ENCODE data around the gene KIRREL1. TPM values are rescaled to one million over a fixed set of nuclear protein-coding genes. Genes with fewer than 3 reads are reported as not detected.

KIRREL1 gene
- total RNA-seq, 2 donors from 2014 or later = 5.8 to 12.8 TPM

GRCh38 chr1:158053276-158053675 is 59.8 kb downstream of the KIRREL1 start:
- no peaks in the 10 kb centered on the region for H3K27me3 ChIP-seq
- no peak for DNase-seq
- no peak overlapping the region for H3K27ac ChIP-seq
- H3K4me1 ChIP-seq = no peaks in the 10 kb centered on the region
- no peaks in the 10 kb centered on the region for H3K9me3 ChIP-seq
- intact Hi-C loops (cut with DNase I) = no loop called here
- no peak overlapping the region for H3K4me3 ChIP-seq
- no peak overlapping the region for H3K9ac ChIP-seq (ENCODE audit: low read depth in 2 of 2, low read length in 2 of 2)
- TF ChIP-seq CTCF (IDR thresholded peaks at IDR 0.05) = no peak
- no peaks in the 10 kb centered on the region for H3K36me3 ChIP-seq

GRCh38 chr1:158054721-158055120 is 61.3 kb downstream of the KIRREL1 start:
- Histone ChIP-seq H3K27ac (no peak overlapping the region), H3K9me3 (no peaks in the 10 kb centered on the region), H3K9ac (ENCODE audit: low read depth in 2 of 2, low read length in 2 of 2) (no peak overlapping the region), H3K4me1 (no peaks in the 10 kb centered on the region), H3K27me3 (no peaks in the 10 kb centered on the region), H3K36me3 (no peaks in the 10 kb centered on the region), H3K4me3 (no peak overlapping the region)
- intact Hi-C loops (cut with DNase I) = no loop called here
- no peak for DNase-seq
- no peak for TF ChIP-seq CTCF (IDR thresholded peaks at IDR 0.05)

- Histone ChIP-seq H3K4me3 (no peak overlapping the region), H3K4me1 (no peaks in the 10 kb centered on the region), H3K9ac (ENCODE audit: low read depth in 2 of 2, low read length in 2 of 2) (no peak overlapping the region), H3K9me3 (no peaks in the 10 kb centered on the region), H3K27ac (no peak overlapping the region), H3K36me3 (no peaks in the 10 kb centered on the region), H3K27me3 (no peaks in the 10 kb centered on the region)
- intact Hi-C loops (cut with DNase I) = no loop called here
- no peak for TF ChIP-seq CTCF (IDR thresholded peaks at IDR 0.05)
- no peak for DNase-seq
Observed at GRCh38 chr1:158055854-158056253, 62.4 kb downstream of the KIRREL1 start.

- no peak overlapping the region for H3K27ac ChIP-seq
- no peaks in the 10 kb centered on the region for H3K4me1 ChIP-seq
- H3K36me3 ChIP-seq = no peaks in the 10 kb centered on the region
- TF ChIP-seq CTCF (IDR thresholded peaks at IDR 0.05) = no peak
- DNase-seq = no peak
- H3K4me3 ChIP-seq = no peak overlapping the region
- no peak overlapping the region for H3K9ac ChIP-seq (ENCODE audit: low read depth in 2 of 2, low read length in 2 of 2)
- intact Hi-C loops (cut with DNase I) = no loop called here
- no peaks in the 10 kb centered on the region for H3K9me3 ChIP-seq
- H3K27me3 ChIP-seq = no peaks in the 10 kb centered on the region
Observed at GRCh38 chr1:158056498-158056897, 63.1 kb downstream of the KIRREL1 start.

GRCh38 chr1:158058237-158058985 is 65.0 kb downstream of the KIRREL1 start:
- no peaks in the 10 kb centered on the region for H3K4me1 ChIP-seq
- TF ChIP-seq CTCF (IDR thresholded peaks at IDR 0.05) = no peak
- H3K9ac ChIP-seq (ENCODE audit: low read depth in 2 of 2, low read length in 2 of 2) = no peak overlapping the region
- H3K9me3 ChIP-seq = no peaks in the 10 kb centered on the region
- intact Hi-C loops (cut with DNase I) = no loop called here
- no peak overlapping the region for H3K27ac ChIP-seq
- no peak for DNase-seq
- H3K27me3 ChIP-seq = no peaks in the 10 kb centered on the region
- no peak overlapping the region for H3K4me3 ChIP-seq
- H3K36me3 ChIP-seq = no peaks in the 10 kb centered on the region

Measured in colonic mucosa (tissue), 4 donors.